Stimulated activated CD4-positive, alpha-beta T cell treated with anti-CD3 and anti-CD28 coated beads, Interleukin-4, amount 100 ng/mL, for 24 hours (primary cell): ENCODE measurements around the gene DSE.
"Not testable (repeated sequence)": the region's sequence is repeated elsewhere in the genome, so short reads cannot be mapped to it uniquely, and the experiment has no call there.

Source experiments
- DNase-seq: peaks from one replicate; pipeline ENCODE4 v3.0.0-alpha.2; 2020

DSE gene

GRCh38 chr6:116370760-116371119 is at the start of gene DSE:
TSS of gene DSE (plus strand) at chr6:116370947. CDS start at chr6:116399251, 28,304 bp downstream.
- DNase-seq, result peak; percentile 55

DNA sequence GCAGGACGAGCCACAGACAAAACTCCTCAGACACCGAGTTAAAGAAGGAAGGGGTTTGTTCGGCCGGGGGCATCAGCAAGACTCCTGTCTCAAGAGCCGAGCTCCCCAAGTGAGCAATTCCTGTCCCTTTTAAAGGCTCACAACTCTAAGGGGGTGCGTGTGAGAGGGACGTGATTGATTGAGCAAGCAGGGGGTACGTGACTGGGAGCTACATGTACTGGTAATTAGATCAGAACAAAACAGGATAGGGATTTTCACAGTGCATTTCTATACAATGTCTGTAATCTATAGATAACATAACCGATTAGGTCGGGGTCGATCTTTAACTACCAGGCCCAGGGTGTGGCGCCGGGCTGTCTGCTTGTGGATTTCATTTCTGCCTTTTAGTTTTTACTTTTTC is 48.8 kb upstream of the DSE start:
- not testable (repeated sequence) for DNase-seq

DNA sequence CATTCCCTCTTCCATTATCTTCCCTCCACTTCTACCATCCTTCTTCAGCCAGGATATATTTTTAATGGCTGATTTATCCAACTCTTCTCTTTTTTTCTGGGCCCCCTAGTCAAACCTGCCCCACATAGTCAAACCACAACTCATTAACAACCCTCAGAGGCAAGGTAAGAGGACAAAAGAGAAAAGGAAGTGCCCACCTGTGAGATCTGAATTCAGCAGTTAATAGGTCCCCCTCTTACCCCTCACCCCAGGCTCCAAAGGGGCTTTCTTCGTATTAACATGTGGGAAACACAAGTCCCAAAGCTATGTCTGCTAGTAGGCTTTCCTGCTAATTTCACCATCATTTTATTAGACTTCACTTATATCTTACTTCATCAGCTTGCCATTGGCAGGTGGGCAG is 46.9 kb upstream of the DSE start:
- no peak for DNase-seq

- not testable (repeated sequence) for DNase-seq
These were observed 45.1 kb upstream of the DSE start for GRCh38 chr6:116325634-116326132.

DNA sequence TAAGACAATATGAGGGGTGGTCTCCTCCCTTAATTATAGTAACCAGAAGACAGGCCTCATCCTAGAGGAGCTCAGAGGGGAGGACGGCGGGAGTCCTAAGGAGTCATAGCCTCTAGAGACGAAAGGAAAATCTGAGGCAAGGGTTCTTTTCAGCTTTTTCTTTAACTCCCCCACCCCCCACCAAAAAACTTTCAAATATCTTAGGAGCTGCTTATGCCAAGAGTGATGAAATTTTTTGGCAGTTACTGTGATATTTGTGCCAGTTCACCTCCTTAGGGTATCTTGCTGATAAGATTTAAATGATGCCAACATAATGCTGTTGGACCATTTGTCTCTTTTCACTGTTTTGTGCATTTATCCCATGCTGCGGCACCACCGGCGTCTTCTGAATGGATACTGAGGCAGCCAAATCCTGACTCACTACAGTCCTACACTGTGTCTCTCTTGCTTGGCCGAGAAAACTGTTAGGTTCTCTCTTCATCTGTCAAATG is 44.5 kb upstream of the DSE start:
- no peak for DNase-seq

DNA sequence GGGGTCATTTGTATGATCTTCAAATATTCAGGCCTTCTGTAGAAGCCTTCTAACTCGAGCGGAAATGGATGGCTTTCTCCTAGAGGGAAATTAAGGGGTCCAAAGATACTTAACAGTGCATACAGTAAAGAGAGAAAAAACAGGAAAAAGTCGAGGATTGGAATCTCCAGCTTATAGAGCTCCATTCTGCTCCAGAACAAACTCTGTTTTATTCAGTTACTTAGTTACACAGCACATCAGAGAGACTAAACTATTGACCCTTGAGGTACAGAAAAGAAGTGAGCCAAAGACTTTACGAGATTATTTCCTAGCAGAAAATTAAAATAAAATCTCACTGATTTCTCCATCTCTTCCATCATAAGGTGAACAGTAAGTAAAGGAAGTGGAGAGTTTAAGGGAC is 43.8 kb upstream of the DSE start:
- DNase-seq, result no peak

- no peak for DNase-seq
These were observed 42.8 kb upstream of the DSE start for GRCh38 chr6:116327803-116328527.

DNA sequence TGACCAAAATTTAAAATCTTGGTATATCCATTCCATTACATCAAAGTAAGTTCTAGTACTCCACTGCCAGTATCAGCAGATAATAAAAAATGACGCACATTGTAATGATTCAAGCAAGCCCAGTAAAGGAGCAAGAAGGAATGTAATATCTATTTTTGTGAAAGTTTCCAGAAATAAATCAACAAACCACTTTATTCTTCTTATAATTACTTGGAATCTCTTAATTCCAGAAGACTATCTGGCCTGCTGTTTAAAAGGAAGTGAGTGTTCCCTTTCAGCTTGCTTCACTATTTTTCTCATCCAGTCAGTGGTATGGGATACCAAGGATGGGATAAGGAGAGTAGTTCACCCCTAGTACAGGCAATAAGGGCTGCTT is 42.2 kb upstream of the DSE start:
- no peak for DNase-seq

DNA sequence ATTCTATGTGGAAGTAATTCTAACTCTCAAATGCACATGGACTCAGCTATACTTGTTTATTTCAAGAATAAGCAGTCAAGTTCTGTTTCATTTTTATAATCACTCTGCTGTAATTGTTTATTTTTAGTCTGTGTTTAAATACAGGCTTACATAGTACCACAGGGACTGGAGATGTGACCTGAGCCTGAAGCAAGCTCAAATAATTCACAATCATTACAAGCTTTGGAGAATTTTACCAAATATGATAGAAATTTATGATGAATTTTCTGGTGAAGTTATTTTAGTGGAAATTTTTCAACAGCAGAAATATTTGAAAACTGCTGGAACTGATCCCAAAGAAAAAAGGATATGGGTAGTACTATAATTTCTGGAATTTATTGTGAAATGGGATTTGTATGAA is 41.6 kb upstream of the DSE start:
- DNase-seq, result no peak

DNA sequence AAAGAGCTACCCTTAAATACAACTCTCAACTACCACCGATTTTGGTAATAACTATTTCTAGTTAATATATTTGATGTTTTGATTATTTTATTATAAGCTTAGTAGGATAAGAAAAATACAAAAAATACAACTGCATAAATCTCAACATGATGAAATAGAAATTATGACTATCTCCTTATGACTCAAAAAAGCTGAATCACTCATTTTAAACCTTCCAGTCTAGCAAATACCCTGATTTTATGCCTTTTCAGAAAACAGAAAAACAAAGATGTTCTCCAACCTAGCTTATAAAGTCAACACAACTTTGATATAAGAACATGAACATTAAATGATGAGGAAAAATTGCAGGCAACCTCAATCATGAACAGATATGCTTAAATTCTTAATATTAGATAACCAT is 40.2 kb upstream of the DSE start:
- DNase-seq, result no peak

DNA sequence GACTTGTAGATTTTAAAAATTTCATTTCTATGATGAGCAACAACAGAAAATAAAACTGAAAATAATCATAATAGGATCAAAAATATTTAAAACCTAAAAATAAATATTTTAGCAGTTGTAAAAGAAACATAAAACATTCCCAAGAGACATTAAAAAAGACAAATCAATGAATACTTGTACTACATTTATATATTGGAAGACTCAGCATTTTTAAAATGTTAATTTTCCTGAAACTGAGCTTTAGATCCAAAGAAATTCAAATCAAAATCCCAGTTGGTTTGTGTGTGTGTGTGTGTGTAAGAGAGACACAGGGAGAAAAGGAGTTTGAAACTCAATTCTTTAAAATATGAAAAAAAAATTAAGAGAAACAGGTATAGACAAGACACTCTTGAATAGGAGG is 38.7 kb upstream of the DSE start:
- no peak for DNase-seq

DNA sequence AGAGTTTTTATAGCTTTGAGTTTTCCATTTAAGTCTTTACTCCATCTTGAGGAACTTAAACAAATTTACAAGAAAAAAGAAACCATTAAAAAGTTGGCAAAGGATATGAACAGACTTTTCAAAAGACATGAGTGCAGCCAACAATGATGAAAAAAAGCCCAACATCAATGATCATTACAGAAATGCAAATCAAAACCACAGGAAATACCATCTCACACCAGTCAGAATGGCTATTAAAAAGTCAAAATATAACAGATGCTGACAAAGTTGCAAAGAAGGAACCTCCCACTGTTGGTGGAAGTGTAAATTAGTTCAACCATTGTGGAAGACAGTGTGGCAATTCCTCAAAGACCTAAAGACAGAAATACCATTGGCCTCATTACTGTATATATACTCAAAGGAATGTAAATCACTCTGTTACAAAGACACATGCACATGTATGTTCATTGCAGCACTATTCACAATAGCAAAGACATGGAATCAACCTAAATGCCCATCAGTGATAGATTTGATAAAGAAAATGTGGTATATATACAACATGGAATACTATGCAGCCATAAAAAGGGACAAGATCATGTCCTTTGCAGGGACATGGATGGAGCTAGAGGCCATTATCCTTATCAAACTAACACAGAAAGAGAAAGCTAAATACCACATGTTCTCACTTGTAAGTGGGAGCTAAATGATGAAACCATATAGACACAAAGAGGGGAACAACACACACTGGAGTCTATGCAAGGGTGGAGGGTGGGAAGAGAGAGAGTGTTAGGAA is 35.9 kb upstream of the DSE start:
- DNase-seq, result not testable (repeated sequence)

- DNase-seq, result no peak
These were observed 35.0 kb upstream of the DSE start for GRCh38 chr6:116335612-116336215.

DNA sequence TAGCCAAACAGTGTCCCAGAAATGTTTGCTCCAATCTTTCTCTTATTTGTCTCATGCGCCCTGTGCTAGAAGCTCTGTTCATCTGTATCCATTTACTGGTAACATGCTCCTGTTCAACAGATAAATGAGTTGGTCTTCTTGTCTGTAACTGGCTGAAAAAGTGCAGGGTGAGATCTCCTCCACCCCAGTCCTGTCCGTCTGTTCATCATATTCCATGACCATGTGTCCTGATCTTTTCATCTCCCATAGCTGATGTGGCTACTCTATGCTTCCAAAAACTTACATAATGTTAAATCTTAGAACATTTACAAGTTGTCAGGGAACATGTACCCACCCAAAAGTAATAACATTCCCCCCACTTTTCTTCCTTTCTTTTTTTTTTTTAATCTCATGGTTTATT is 31.8 kb upstream of the DSE start:
- DNase-seq, result no peak

- DNase-seq, result not testable (repeated sequence)
These were observed 30.1 kb upstream of the DSE start for GRCh38 chr6:116340625-116341024.

- no peak for DNase-seq
These were observed 21.5 kb upstream of the DSE start for GRCh38 chr6:116349216-116349615.

DNA sequence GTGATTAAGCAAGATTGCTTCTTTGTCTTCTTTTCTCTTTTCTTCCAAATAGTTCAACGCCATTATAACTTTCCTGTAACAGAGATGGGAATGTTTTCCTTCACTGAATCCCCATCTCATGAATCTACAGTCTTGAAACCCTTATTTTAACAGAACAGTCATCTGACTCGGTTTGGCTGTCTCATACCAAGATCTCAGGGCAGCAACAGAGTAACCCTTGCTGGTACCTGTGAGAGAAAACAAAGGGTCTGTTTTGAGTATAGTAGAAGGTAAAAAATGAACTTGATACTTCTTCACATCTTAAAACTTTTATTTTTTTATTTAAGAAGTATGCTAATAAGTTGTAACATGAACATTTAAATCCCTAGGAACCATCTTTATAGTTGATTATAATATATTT is 19.6 kb upstream of the DSE start:
- no peak for DNase-seq

DNA sequence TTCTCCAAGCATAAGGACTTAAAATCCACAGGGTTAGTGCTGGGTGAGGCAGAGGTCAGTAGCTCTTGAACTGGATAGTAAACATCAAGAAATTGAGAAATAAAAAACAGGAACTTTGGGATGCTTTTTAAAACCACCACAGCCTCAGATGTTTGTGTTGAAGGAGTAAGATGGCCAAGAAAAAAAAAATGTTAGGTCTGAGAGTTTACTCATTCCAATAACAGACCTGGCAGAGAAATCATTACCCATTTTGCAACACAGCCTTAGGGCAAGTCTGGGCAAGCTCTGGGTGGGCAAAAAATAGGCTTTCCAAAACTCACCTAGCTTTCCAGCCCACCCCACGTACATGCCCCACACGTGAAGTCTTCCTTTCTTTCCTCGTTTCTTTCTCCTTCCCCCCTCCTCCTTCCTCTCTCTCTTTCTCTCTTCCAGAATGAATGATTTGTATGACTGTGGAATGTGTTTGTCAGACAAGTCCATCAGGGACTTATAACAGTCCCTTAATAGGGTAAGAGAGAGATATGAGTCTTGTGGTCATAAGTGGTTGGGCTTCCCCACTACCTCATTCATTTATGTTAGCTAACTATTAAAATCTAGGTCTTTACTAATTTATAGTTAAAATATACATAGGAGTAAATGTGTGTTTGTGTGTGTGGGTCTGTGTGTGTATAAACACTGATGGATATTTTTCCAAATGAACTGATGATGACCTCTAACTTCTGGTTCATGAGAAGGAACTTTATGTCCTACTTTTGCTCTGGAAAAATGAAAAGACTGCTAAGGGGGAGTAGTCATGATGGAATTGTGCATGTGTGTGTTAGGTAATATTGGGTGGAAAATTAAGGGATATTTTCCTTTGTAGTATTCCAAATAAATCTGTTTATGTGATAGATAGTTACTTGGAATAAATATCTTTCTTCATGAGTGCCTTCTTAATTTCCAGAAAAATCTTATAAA is 18.0 kb upstream of the DSE start:
- no peak for DNase-seq

- no peak for DNase-seq
These were observed 16.5 kb upstream of the DSE start for GRCh38 chr6:116354236-116354635.

- no peak for DNase-seq
These were observed 15.0 kb upstream of the DSE start for GRCh38 chr6:116355796-116356195.

DNA sequence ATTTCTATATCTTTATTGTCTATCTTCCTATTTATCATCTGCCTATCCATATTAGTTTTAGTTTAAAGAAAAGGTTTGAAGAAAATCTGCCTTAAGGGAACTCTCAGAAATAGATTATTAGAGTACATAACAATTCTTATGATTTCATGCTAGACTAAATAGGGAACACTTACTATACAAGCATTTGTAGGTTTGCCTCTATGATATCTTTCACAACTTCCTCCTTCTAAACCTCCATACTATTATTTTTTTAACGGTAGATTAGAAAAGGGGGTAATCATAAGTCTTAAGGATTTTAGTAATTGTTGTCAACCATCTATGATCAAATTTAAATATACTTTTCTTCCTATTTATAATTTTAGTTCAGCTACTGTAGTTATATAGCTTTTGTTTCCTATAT is 11.6 kb upstream of the DSE start:
- DNase-seq, result no peak

- no peak for DNase-seq
These were observed 10.9 kb upstream of the DSE start for GRCh38 chr6:116359835-116360234.

- DNase-seq, result no peak
These were observed 8.5 kb upstream of the DSE start for GRCh38 chr6:116362276-116362675.
